ENCODE data around the gene GNB1L.

The GNB1L gene

GRCh38 chr22:19747551-19747950, 107.1 kb downstream of the GNB1L start:
- Histone ChIP-seq H3K4me1 (ENCODE audit: control insufficient read depth, insufficient read depth, low read length) (no peaks in the 10 kb centered on the region), H3K36me3 (ENCODE audit: control insufficient read depth in 2 of 2, insufficient read depth in 2 of 2, low read length in 2 of 2) (no peaks in the 10 kb centered on the region), H3K9me3 (ENCODE audit: control insufficient read depth in 2 of 2, low read length in 2 of 2) (no peaks in the 10 kb centered on the region), H3K4me3 (ENCODE audit: low read length in 2 of 2) (no peak overlapping the region), H3K9ac (ENCODE audit: low read length in 2 of 2) (no peak overlapping the region), H3K27me3 (ENCODE audit: control insufficient read depth in 1 of 2, insufficient read depth in 2 of 2, low read length in 2 of 2) (peaks cover 2 to 9% of the 10 kb centered on the region in 2 donors), H3K27ac (ENCODE audit: low read length) (no peak overlapping the region)

GRCh38 chr22:19746726-19747125, 107.9 kb downstream of the GNB1L start:
- Histone ChIP-seq H3K9me3 (ENCODE audit: control insufficient read depth in 2 of 2, low read length in 2 of 2) (no peaks in the 10 kb centered on the region), H3K27ac (ENCODE audit: low read length) (no peak overlapping the region), H3K9ac (ENCODE audit: low read length in 2 of 2) (no peak overlapping the region), H3K36me3 (ENCODE audit: control insufficient read depth in 2 of 2, insufficient read depth in 2 of 2, low read length in 2 of 2) (no peaks in the 10 kb centered on the region), H3K4me1 (ENCODE audit: control insufficient read depth, insufficient read depth, low read length) (no peaks in the 10 kb centered on the region), H3K27me3 (ENCODE audit: control insufficient read depth in 1 of 2, insufficient read depth in 2 of 2, low read length in 2 of 2) (peaks cover 0 to 1% of the 10 kb centered on the region in 2 donors), H3K4me3 (ENCODE audit: low read length in 2 of 2) (no peak overlapping the region)

GRCh38 chr22:19745155-19746101, 109.2 kb downstream of the GNB1L start:
- H3K9ac ChIP-seq (ENCODE audit: low read length in 2 of 2), result no peak overlapping the region
- H3K27me3 ChIP-seq (ENCODE audit: control insufficient read depth in 1 of 2, insufficient read depth in 2 of 2, low read length in 2 of 2), result no peaks in the 10 kb centered on the region
- no peak overlapping the region for H3K4me3 ChIP-seq (ENCODE audit: low read length in 2 of 2)
- H3K36me3 ChIP-seq (ENCODE audit: control insufficient read depth in 2 of 2, insufficient read depth in 2 of 2, low read length in 2 of 2), result no peaks in the 10 kb centered on the region
- no peaks in the 10 kb centered on the region for H3K9me3 ChIP-seq (ENCODE audit: control insufficient read depth in 2 of 2, low read length in 2 of 2)
- H3K4me1 ChIP-seq (ENCODE audit: control insufficient read depth, insufficient read depth, low read length), result no peaks in the 10 kb centered on the region
- no peak overlapping the region for H3K27ac ChIP-seq (ENCODE audit: low read length)

- Histone ChIP-seq H3K27ac (ENCODE audit: low read length) (no peak overlapping the region), H3K9me3 (ENCODE audit: control insufficient read depth in 2 of 2, low read length in 2 of 2) (no peaks in the 10 kb centered on the region), H3K4me1 (ENCODE audit: control insufficient read depth, insufficient read depth, low read length) (no peaks in the 10 kb centered on the region), H3K27me3 (ENCODE audit: control insufficient read depth in 1 of 2, insufficient read depth in 2 of 2, low read length in 2 of 2) (no peaks in the 10 kb centered on the region), H3K4me3 (ENCODE audit: low read length in 2 of 2) (no peak overlapping the region), H3K36me3 (ENCODE audit: control insufficient read depth in 2 of 2, insufficient read depth in 2 of 2, low read length in 2 of 2) (no peaks in the 10 kb centered on the region), H3K9ac (ENCODE audit: low read length in 2 of 2) (no peak overlapping the region)
Measured at GRCh38 chr22:19744350-19745006, 110.2 kb downstream of the GNB1L start.

- H3K36me3 ChIP-seq (ENCODE audit: control insufficient read depth in 2 of 2, insufficient read depth in 2 of 2, low read length in 2 of 2), result no peaks in the 10 kb centered on the region
- no peaks in the 10 kb centered on the region for H3K9me3 ChIP-seq (ENCODE audit: control insufficient read depth in 2 of 2, low read length in 2 of 2)
- H3K27me3 ChIP-seq (ENCODE audit: control insufficient read depth in 1 of 2, insufficient read depth in 2 of 2, low read length in 2 of 2), result peaks cover 0 to 2% of the 10 kb centered on the region in 2 donors
- no peak overlapping the region for H3K9ac ChIP-seq (ENCODE audit: low read length in 2 of 2)
- H3K27ac ChIP-seq (ENCODE audit: low read length), result no peak overlapping the region
- H3K4me1 ChIP-seq (ENCODE audit: control insufficient read depth, insufficient read depth, low read length), result no peaks in the 10 kb centered on the region
- H3K4me3 ChIP-seq (ENCODE audit: low read length in 2 of 2), result no peak overlapping the region
Measured at GRCh38 chr22:19743651-19744050, 111.0 kb downstream of the GNB1L start.

- no peak overlapping the region for H3K27ac ChIP-seq (ENCODE audit: low read length)
- H3K9ac ChIP-seq (ENCODE audit: low read length in 2 of 2), result no peak overlapping the region
- H3K4me1 ChIP-seq (ENCODE audit: control insufficient read depth, insufficient read depth, low read length), result no peaks in the 10 kb centered on the region
- no peaks in the 10 kb centered on the region for H3K36me3 ChIP-seq (ENCODE audit: control insufficient read depth in 2 of 2, insufficient read depth in 2 of 2, low read length in 2 of 2)
- no peaks in the 10 kb centered on the region for H3K9me3 ChIP-seq (ENCODE audit: control insufficient read depth in 2 of 2, low read length in 2 of 2)
- no peak overlapping the region for H3K4me3 ChIP-seq (ENCODE audit: low read length in 2 of 2)
- H3K27me3 ChIP-seq (ENCODE audit: control insufficient read depth in 1 of 2, insufficient read depth in 2 of 2, low read length in 2 of 2), result peaks cover 0 to 2% of the 10 kb centered on the region in 2 donors
Measured at GRCh38 chr22:19743081-19743480, 111.6 kb downstream of the GNB1L start.

GRCh38 chr22:19742160-19743066, 112.3 kb downstream of the GNB1L start:
- Histone ChIP-seq H3K9me3 (ENCODE audit: control insufficient read depth in 2 of 2, low read length in 2 of 2) (no peaks in the 10 kb centered on the region), H3K4me1 (ENCODE audit: control insufficient read depth, insufficient read depth, low read length) (no peaks in the 10 kb centered on the region), H3K4me3 (ENCODE audit: low read length in 2 of 2) (no peak overlapping the region), H3K27me3 (ENCODE audit: control insufficient read depth in 1 of 2, insufficient read depth in 2 of 2, low read length in 2 of 2) (peaks cover 0 to 2% of the 10 kb centered on the region in 2 donors), H3K36me3 (ENCODE audit: control insufficient read depth in 2 of 2, insufficient read depth in 2 of 2, low read length in 2 of 2) (no peaks in the 10 kb centered on the region), H3K9ac (ENCODE audit: low read length in 2 of 2) (no peak overlapping the region), H3K27ac (ENCODE audit: low read length) (no peak overlapping the region)

GRCh38 chr22:19741053-19741452, 113.6 kb downstream of the GNB1L start:
- H3K4me1 ChIP-seq (ENCODE audit: control insufficient read depth, insufficient read depth, low read length), result no peaks in the 10 kb centered on the region
- no peaks in the 10 kb centered on the region for H3K9me3 ChIP-seq (ENCODE audit: control insufficient read depth in 2 of 2, low read length in 2 of 2)
- H3K27ac ChIP-seq (ENCODE audit: low read length), result no peak overlapping the region
- no peak overlapping the region for H3K4me3 ChIP-seq (ENCODE audit: low read length in 2 of 2)
- H3K27me3 ChIP-seq (ENCODE audit: control insufficient read depth in 1 of 2, insufficient read depth in 2 of 2, low read length in 2 of 2), result peaks cover 2 to 9% of the 10 kb centered on the region in 2 donors
- no peaks in the 10 kb centered on the region for H3K36me3 ChIP-seq (ENCODE audit: control insufficient read depth in 2 of 2, insufficient read depth in 2 of 2, low read length in 2 of 2)
- no peak overlapping the region for H3K9ac ChIP-seq (ENCODE audit: low read length in 2 of 2)

- Histone ChIP-seq H3K27ac (ENCODE audit: low read length) (no peak overlapping the region), H3K9me3 (ENCODE audit: control insufficient read depth in 2 of 2, low read length in 2 of 2) (no peaks in the 10 kb centered on the region), H3K4me1 (ENCODE audit: control insufficient read depth, insufficient read depth, low read length) (no peaks in the 10 kb centered on the region), H3K36me3 (ENCODE audit: control insufficient read depth in 2 of 2, insufficient read depth in 2 of 2, low read length in 2 of 2) (no peaks in the 10 kb centered on the region), H3K4me3 (ENCODE audit: low read length in 2 of 2) (no peak overlapping the region), H3K27me3 (ENCODE audit: control insufficient read depth in 1 of 2, insufficient read depth in 2 of 2, low read length in 2 of 2) (peaks cover 2 to 9% of the 10 kb centered on the region in 2 donors), H3K9ac (ENCODE audit: low read length in 2 of 2) (no peak overlapping the region)
Measured at GRCh38 chr22:19740586-19740985, 114.1 kb downstream of the GNB1L start.

GRCh38 chr22:19739911-19740449, 114.7 kb downstream of the GNB1L start:
- no peaks in the 10 kb centered on the region for H3K36me3 ChIP-seq (ENCODE audit: control insufficient read depth in 2 of 2, insufficient read depth in 2 of 2, low read length in 2 of 2)
- H3K9me3 ChIP-seq (ENCODE audit: control insufficient read depth in 2 of 2, low read length in 2 of 2), result no peaks in the 10 kb centered on the region
- no peak overlapping the region for H3K4me3 ChIP-seq (ENCODE audit: low read length in 2 of 2)
- H3K9ac ChIP-seq (ENCODE audit: low read length in 2 of 2), result no peak overlapping the region
- H3K27me3 ChIP-seq (ENCODE audit: control insufficient read depth in 1 of 2, insufficient read depth in 2 of 2, low read length in 2 of 2), result peaks cover 2 to 9% of the 10 kb centered on the region in 2 donors
- no peaks in the 10 kb centered on the region for H3K4me1 ChIP-seq (ENCODE audit: control insufficient read depth, insufficient read depth, low read length)
- H3K27ac ChIP-seq (ENCODE audit: low read length), result no peak overlapping the region

Measured in stomach smooth muscle (tissue), 2 donors.